Measurements from ENCODE around the gene MLH1. TPM values are rescaled to one million over a fixed set of nuclear protein-coding genes. Genes with fewer than 3 reads are reported as not detected.

The MLH1 gene
- total RNA-seq: 100 to 1,000 TPM in 1 of 2 donors, 10 to 100 TPM in 1; 37.9 to 102 TPM

DNA sequence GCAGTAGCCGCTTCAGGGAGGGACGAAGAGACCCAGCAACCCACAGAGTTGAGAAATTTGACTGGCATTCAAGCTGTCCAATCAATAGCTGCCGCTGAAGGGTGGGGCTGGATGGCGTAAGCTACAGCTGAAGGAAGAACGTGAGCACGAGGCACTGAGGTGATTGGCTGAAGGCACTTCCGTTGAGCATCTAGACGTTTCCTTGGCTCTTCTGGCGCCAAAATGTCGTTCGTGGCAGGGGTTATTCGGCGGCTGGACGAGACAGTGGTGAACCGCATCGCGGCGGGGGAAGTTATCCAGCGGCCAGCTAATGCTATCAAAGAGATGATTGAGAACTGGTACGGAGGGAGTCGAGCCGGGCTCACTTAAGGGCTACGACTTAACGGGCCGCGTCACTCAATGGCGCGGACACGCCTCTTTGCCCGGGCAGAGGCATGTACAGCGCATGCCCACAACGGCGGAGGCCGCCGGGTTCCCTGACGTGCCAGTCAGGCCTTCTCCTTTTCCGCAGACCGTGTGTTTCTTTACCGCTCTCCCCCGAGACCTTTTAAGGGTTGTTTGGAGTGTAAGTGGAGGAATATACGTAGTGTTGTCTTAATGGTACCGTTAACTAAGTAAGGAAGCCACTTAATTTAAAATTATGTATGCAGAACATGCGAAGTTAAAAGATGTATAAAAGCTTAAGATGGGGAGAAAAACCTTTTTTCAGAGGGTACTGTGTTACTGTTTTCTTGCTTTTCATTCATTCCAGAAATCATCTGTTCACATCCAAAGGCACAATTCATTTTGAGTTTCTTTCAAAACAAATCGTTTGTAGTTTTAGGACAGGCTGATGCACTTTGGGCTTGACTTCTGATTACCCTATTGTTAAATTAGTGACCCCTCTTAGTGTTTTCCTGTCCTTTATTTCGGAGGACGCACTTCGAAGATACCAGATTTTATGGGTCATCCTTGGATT lies at the start of gene MLH1:
TSS of gene MLH1 (plus strand) at position 193 of the 958 bp plus-strand sequence. CDS start at position 223, 30 bp downstream.

DNA sequence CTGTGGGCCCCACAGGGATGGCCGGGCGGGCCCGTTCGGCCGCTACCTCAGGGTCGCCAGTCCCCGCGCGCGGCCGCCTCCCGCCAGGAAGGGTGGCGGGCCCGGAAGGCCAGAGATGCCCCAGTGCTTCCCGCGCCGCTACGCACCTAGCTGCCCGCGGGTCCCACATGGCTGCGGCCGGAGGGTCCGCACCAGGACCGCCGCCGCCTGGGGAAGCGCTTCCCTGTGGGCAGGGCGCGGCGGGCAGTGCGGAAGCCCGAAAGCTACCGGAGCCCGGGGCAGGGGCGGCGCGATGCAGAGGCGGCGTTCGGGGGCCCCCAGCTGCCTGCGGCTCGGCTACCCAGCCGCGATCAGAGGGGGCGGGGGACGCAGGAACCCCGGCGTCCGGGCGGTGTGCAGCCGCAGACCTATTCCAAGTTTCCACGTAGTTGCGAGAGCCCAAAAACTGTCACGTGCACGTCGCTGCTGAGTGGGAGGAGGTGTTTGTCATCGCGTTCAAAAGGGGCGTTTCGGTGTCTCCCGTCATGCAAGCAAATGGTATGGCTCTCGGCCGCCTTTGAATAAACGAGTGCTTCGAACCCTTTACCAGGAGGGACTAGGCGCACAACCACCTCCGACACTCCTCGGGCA lies 48.6 kb upstream of the MLH1 start, which contains the start of gene TRANK1:
TSS of gene TRANK1 (minus strand) at position 414 of the 630 bp plus-strand sequence. CDS start at position 169, 245 bp downstream.

DNA sequence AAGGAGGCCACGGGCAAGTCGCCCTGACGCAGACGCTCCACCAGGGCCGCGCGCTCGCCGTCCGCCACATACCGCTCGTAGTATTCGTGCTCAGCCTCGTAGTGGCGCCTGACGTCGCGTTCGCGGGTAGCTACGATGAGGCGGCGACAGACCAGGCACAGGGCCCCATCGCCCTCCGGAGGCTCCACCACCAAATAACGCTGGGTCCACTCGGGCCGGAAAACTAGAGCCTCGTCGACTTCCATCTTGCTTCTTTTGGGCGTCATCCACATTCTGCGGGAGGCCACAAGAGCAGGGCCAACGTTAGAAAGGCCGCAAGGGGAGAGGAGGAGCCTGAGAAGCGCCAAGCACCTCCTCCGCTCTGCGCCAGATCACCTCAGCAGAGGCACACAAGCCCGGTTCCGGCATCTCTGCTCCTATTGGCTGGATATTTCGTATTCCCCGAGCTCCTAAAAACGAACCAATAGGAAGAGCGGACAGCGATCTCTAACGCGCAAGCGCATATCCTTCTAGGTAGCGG lies 452 bp upstream of the MLH1 start, which contains the start of gene EPM2AIP1:
TSS of gene EPM2AIP1 (minus strand) at position 326 of the 520 bp plus-strand sequence. CDS start at position 272, 54 bp downstream.

Small RNAs within 50 kb of the gene (small RNA-seq; reads per million reads assigned to genes)
- gene RF00019: 0 reads per million in 2 donors
- gene RNU6ATAC4P: 0.09 to 0.17 reads per million in 2 donors

Other genes with a start within 250 kb of the MLH1 start
- gene DCLK3, start 229.0 kb upstream of the MLH1 start, total RNA-seq: not detected
- 1 to 10 TPM; 1.7 to 5.0 TPM for gene TRANK1, start 48.5 kb upstream of the MLH1 start, total RNA-seq
- 10 to 100 TPM; 14.3 to 21.0 TPM for gene EPM2AIP1, start 387 bp upstream of the MLH1 start, total RNA-seq
- gene LRRFIP2, start 181.1 kb downstream of the MLH1 start, total RNA-seq: 10 to 100 TPM; 37.2 to 52.0 TPM
- gene GOLGA4, start 249.8 kb downstream of the MLH1 start, total RNA-seq: 10 to 100 TPM; 27.3 to 36.8 TPM

Data from melanocyte of skin (primary cell).